GM23248 (cell line): ENCODE results near the gene CRYBB2. TPM values are rescaled to one million over a fixed set of nuclear protein-coding genes. Genes with fewer than 3 reads are reported as not detected.
"Not testable (repeated sequence)": the region's sequence is repeated elsewhere in the genome, so short reads cannot be mapped to it uniquely, and the experiment has no call there.

ENCODE experiments used
- DNase-seq: peaks from one replicate; pipeline ENCODE4 v3.0.0-alpha.2; 2015
- H2AFZ ChIP-seq: fragments of 200-600 bp; sonication (generic); 2 replicates; pipeline ENCODE4 v1.6.1; 2016; ENCODE audit warnings: antibody characterized with exemption
- H3F3A ChIP-seq: fragments of 200-600 bp; sonication (generic); 2 replicates; pipeline ENCODE4 v1.6.1; 2016; ENCODE audit warnings: mild to moderate bottlenecking, antibody characterized with exemption, mixed run types; ENCODE audit not compliant: insufficient read depth
- H3K27ac ChIP-seq: fragments of 200-600 bp; sonication (generic); 2 replicates; pipeline ENCODE4 v1.5.1; 2016; ENCODE audit warnings: mild to moderate bottlenecking
- H3K27me3 ChIP-seq: fragments of 200-600 bp; sonication (generic); replicated peaks from 2 replicates; pipeline ENCODE4 v1.6.1; 2016; ENCODE audit warnings: mild to moderate bottlenecking; ENCODE audit not compliant: insufficient read depth
- H3K36me3 ChIP-seq: fragments of 200-600 bp; sonication (generic); 2 replicates; pipeline ENCODE4 v1.6.1; 2016; ENCODE audit warnings: low read depth, mild to moderate bottlenecking
- H3K4me1 ChIP-seq: fragments of 200-600 bp; sonication (generic); 2 replicates; pipeline ENCODE4 v1.6.1; 2016; ENCODE audit warnings: mild to moderate bottlenecking; ENCODE audit not compliant: insufficient read depth
- H3K4me2 ChIP-seq: fragments of 200-600 bp; sonication (generic); one replicate; pipeline ENCODE4 v1.6.1; 2016; ENCODE audit warnings: mild to moderate bottlenecking; ENCODE audit not compliant: unreplicated experiment
- H3K4me3 ChIP-seq: fragments of 200-600 bp; sonication (generic); 2 replicates; pipeline ENCODE4 v1.5.1; 2016; ENCODE audit warnings: mild to moderate bottlenecking
- H3K79me2 ChIP-seq: fragments of 200-600 bp; sonication (generic); 2 replicates; pipeline ENCODE4 v1.6.1; 2016; ENCODE audit warnings: mild to moderate bottlenecking; ENCODE audit not compliant: insufficient read depth
- H3K9ac ChIP-seq: fragments of 200-600 bp; sonication (generic); 2 replicates; pipeline ENCODE4 v1.6.1; 2016; ENCODE audit warnings: mild to moderate bottlenecking
- H3K9me2 ChIP-seq: fragments of 200-600 bp; sonication (generic); 2 replicates; pipeline ENCODE4 v1.6.1; 2016; ENCODE audit warnings: mixed run types, mild to moderate bottlenecking, moderate library complexity; ENCODE audit not compliant: insufficient read depth
- H3K9me3 ChIP-seq: fragments of 200-600 bp; sonication (generic); one replicate; pipeline ENCODE4 v1.6.1; 2017; ENCODE audit warnings: low read depth
- H4K20me1 ChIP-seq: fragments of 200-600 bp; sonication (generic); 2 replicates; pipeline ENCODE4 v1.6.0; 2016; ENCODE audit not compliant: insufficient read depth
- EZH2 ChIP-seq: fragments of 200-600 bp; sonication (generic); IDR thresholded peaks from 2 replicates; pipeline ENCODE4 v1.6.1; 2018; ENCODE audit warnings: antibody characterized with exemption, mild to moderate bottlenecking; ENCODE audit not compliant: insufficient read depth, poor library complexity, severe bottlenecking
- EZH2phosphoT487 ChIP-seq: fragments of 200-600 bp; sonication (generic); IDR thresholded peaks from 2 replicates; pipeline ENCODE4 v1.6.1; 2018; ENCODE audit warnings: antibody characterized with exemption, moderate library complexity, mild to moderate bottlenecking, low read depth; ENCODE audit not compliant: insufficient read depth
- WGBS, 2 experiments: methylation state at CpG; one replicate each; pipeline ENCODE4 v1.1.6; 2015 to 2017; ENCODE audit warnings: low lambda C conversion rate in 2 of 2, low coverage in 1 of 2; ENCODE audit errors: missing lambda C conversion rate in 2 of 2; 5-methylcytosine and 5-hydroxymethylcytosine counted together
- in situ Hi-C: fragments of 300-500 bp; cut with MboI; formaldehyde crosslinking; loops from 2 replicates; pipeline ENCODE4 v1.15.0; 2020
- polyA plus RNA-seq: library from polyadenylated mRNA; unstranded; fragments of >200 nt; fragmentation: Nextera tagmentation; extraction: Ambion mirVana; gene quantifications from 2 replicates; pipeline ENCODE4 v1.2.1, GENCODE V29; 2016
- total RNA-seq: library from RNA; depleted of rRNA; stranded (reverse); fragments of >200 nt; shearing (Covaris generic); gene quantifications from 2 replicates; pipeline ENCODE4 v1.2.3, GENCODE V29; 2014

Gene CRYBB2
- total and polyA plus RNA-seq, 2 experiments from 2014 or later, result not detected

DNA sequence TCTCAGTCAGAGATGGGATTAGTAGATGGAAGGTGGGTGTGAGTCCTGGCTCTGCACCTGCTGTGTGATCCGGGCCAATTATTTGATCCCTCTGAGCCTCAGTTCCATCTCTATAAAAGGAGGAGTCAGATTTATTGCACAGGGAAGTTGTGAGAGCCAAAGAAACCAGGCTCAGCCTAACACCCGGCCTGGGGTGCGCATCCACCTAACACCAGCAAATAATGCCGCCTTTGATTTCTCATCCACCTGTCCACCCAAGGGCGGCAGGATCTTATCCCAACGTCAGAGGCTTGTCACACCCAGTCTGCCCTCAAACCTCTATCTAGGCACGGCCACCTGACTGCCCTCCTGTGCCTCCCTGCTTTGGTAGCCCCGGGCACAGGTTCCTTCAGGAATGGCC is 2.4 kb downstream of the CRYBB2 start:
- Histone ChIP-seq H2AFZ (no peak overlapping the region), H3K36me3 (no peaks in the 10 kb centered on the region), H3K27me3 (peaks cover 6% of the 10 kb centered on the region; the same call in 1 of the 2 replicates), H3K9me3 (no peaks in the 10 kb centered on the region), H4K20me1 (no peaks in the 10 kb centered on the region), H3K9me2 (no peaks in the 10 kb centered on the region), H3K27ac (no peak overlapping the region), H3K4me3 (no peak overlapping the region), H3K79me2 (no peaks in the 10 kb centered on the region), H3K4me2 (no peak overlapping the region), H3K4me1 (no peaks in the 10 kb centered on the region), H3F3A (no peaks in the 10 kb centered on the region), H3K9ac (no peak overlapping the region)
- no peak for DNase-seq
- in situ Hi-C loops, result loop anchor here (25.0 kb wide), 1 partner anchor 1116 kb away; no protein-coding TSS in a partner anchor
- TF ChIP-seq EZH2, result no peak
- no peak for TF ChIP-seq EZH2phosphoT487
- WGBS, 2 experiments, result 32 to 35% methylated on average over 8 of the region's 8 CpGs

DNA sequence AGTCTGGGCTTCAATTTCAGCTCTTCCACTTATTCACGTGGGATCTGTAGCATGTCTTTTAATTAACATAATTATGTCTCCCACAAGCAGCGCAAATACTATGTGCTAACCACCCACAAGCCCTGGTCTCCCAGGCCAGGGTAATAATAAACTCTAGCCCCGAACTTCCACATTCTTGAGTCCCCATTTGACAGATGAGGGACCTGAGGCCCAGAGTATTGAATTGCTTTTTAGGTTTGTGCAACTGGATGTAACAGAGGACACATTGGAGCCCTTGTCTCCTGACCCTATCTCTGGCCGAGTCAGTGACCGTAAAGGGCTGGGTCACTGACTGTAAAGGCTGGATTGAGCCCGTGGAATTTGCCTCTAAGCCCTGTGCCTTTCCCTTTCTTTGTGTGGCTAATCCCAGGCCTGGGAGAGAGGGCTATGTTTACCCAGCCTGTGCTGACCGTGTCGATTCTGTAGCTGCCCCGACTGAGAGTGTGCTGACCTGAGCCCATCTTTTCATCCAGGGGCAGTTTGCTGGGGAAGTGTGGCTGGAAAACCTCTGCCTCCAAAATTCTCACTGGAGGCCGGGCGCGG is 3.9 kb downstream of the CRYBB2 start:
- H3K4me3 ChIP-seq, result no peak overlapping the region
- H3F3A ChIP-seq, result no peaks in the 10 kb centered on the region
- no peak overlapping the region for H3K27ac ChIP-seq
- no peaks in the 10 kb centered on the region for H3K79me2 ChIP-seq
- in situ Hi-C loops, result loop anchor here (25.0 kb wide), 1 partner anchor 1114 kb away; no protein-coding TSS in a partner anchor
- no peak overlapping the region for H3K4me2 ChIP-seq
- no peaks in the 10 kb centered on the region for H3K36me3 ChIP-seq
- 59 to 64% methylated on average over 12 of the region's 12 CpGs for WGBS, 2 experiments
- TF ChIP-seq EZH2 (no peak), EZH2phosphoT487 (no peak)
- peaks cover 6% of the 10 kb centered on the region; the same call in 1 of the 2 replicates for H3K27me3 ChIP-seq
- H4K20me1 ChIP-seq, result no peaks in the 10 kb centered on the region
- H3K4me1 ChIP-seq, result no peaks in the 10 kb centered on the region
- no peaks in the 10 kb centered on the region for H3K9me3 ChIP-seq
- H2AFZ ChIP-seq, result no peak overlapping the region
- H3K9ac ChIP-seq, result no peak overlapping the region
- DNase-seq, result no peak
- H3K9me2 ChIP-seq, result no peaks in the 10 kb centered on the region

DNA sequence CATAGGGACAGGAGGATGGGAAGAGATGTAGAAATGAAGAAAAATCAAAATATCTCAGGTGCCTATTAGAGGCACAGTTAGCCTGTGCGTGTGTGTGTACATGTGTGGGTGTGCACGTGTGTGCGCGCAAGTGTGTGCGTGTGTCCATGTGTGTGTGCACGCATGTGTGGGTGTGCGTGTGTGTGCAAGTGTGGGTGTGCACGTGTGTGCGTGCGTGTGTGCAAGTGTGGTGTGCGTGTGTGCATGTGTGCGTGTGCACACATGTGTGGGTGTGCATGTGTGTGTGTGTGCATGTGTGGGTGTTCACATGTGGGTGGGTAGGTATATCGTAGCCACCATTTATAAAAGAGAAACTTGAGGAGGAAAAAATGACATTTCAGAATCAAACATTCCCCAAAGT is 9.4 kb downstream of the CRYBB2 start:
- in situ Hi-C loops, result no loop called here
- Histone ChIP-seq H3K27ac (no peak overlapping the region), H4K20me1 (no peaks in the 10 kb centered on the region), H3K4me3 (no peak overlapping the region), H3K9me3 (no peaks in the 10 kb centered on the region), H3F3A (no peaks in the 10 kb centered on the region), H3K4me2 (no peak overlapping the region), H3K79me2 (no peaks in the 10 kb centered on the region), H3K9me2 (no peaks in the 10 kb centered on the region), H3K4me1 (no peaks in the 10 kb centered on the region), H3K27me3 (peaks cover 6% of the 10 kb centered on the region; the same call in 1 of the 2 replicates), H2AFZ (no peak overlapping the region), H3K36me3 (no peaks in the 10 kb centered on the region), H3K9ac (no peak overlapping the region)
- TF ChIP-seq EZH2, result no peak
- no peak for TF ChIP-seq EZH2phosphoT487
- DNase-seq, result no peak
- 83 to 88% methylated on average over 12 to 13 of the region's 13 CpGs for WGBS, 2 experiments

DNA sequence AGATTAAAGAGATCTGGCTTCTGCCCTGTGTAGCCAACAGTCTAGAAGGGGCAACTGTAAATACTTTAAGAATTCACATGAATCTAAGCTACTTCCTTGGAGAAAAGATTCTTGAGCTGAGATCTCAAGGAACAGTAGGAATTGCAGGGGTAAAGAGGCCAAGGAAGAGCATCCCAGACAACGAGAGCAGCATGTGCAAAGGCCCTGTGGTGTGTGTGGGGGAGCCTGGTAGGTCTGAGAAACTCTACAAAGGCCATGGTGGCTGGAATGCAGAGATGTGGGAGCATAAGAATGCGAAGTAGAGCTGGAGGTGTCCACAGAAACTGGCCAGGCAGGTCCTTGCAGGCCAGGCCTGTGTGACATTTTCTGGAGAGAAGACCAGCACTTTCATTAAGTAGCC is 11.3 kb downstream of the CRYBB2 start:
- H2AFZ ChIP-seq, H3F3A ChIP-seq, H3K9ac ChIP-seq, H3K4me2 ChIP-seq, H3K9me3 ChIP-seq, H3K36me3 ChIP-seq, H4K20me1 ChIP-seq, H3K4me1 ChIP-seq, H3K27me3 ChIP-seq, H3K9me2 ChIP-seq, H3K4me3 ChIP-seq, H3K79me2 ChIP-seq, DNase-seq, H3K27ac ChIP-seq, in situ Hi-C loops: not testable (repeated sequence)
- WGBS, 2 experiments, result 12 to 19% methylated on average over 2 of the region's 2 CpGs

DNA sequence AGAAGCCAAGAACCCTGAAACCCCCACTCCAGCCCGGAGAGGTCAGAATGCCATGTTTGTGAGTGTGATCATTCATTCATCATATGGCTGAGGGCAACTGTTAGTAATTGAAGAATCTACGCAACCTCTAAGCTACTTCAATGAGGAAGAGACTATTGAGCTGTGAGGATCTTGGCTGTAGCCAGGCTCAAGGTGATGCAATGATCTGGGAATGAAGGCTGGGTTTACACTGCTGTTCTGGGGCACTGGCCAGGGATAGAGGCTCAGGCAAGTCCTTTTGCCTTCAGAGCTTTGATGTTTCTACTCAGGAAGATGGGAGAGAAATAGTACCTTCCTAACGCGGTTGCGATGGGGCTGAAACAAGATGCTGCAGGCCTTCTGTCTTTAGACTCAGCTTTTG is 12.9 kb downstream of the CRYBB2 start:
- H3F3A ChIP-seq, result no peaks in the 10 kb centered on the region
- H3K27ac ChIP-seq, result no peak overlapping the region
- no peak for TF ChIP-seq EZH2phosphoT487
- no peak for TF ChIP-seq EZH2
- H4K20me1 ChIP-seq, result no peaks in the 10 kb centered on the region
- H2AFZ ChIP-seq, result no peak overlapping the region
- no peaks in the 10 kb centered on the region for H3K9me3 ChIP-seq
- no peak overlapping the region for H3K4me2 ChIP-seq
- peak; percentile 43 for DNase-seq
- no peak overlapping the region for H3K4me3 ChIP-seq
- no peaks in the 10 kb centered on the region for H3K4me1 ChIP-seq
- 49 to 61% methylated on average over 5 of the region's 5 CpGs for WGBS, 2 experiments
- no peaks in the 10 kb centered on the region for H3K9me2 ChIP-seq
- H3K79me2 ChIP-seq, result no peaks in the 10 kb centered on the region
- no peaks in the 10 kb centered on the region for H3K36me3 ChIP-seq
- in situ Hi-C loops, result no loop called here
- no peaks in the 10 kb centered on the region for H3K27me3 ChIP-seq
- no peak overlapping the region for H3K9ac ChIP-seq

DNA sequence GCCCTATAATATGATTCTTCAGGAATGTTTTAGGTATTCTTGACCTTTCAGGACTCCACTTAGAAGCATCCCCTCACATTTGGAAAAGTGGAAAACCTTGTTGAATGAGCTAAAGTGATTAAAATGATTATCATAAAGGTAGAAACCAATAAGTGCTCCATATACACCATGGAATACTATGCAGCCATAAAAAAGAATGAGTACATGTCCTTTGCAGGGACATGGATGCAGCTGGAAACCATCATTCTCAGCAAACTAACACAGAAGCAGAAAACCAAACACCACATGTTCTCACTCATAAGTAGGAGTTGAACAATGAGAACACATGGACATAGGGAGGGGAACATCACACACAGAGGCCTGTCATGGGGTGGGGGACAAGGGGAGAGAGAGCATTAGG is 14.3 kb downstream of the CRYBB2 start:
- H3K9me3 ChIP-seq, H3K27me3 ChIP-seq, in situ Hi-C loops, H2AFZ ChIP-seq, H4K20me1 ChIP-seq, H3K9ac ChIP-seq, H3K9me2 ChIP-seq, H3K36me3 ChIP-seq, DNase-seq, H3K4me2 ChIP-seq, H3F3A ChIP-seq, H3K79me2 ChIP-seq, H3K4me1 ChIP-seq, H3K4me3 ChIP-seq, H3K27ac ChIP-seq: not testable (repeated sequence)
